ENCODE measurements around the gene CAB39. TPM values are rescaled to one million over a fixed set of nuclear protein-coding genes. Genes with fewer than 3 reads are reported as not detected.

Gene CAB39
- polyA plus RNA-seq, 3 donors, result 33.1 to 53.8 (median 38.3) TPM

DNA sequence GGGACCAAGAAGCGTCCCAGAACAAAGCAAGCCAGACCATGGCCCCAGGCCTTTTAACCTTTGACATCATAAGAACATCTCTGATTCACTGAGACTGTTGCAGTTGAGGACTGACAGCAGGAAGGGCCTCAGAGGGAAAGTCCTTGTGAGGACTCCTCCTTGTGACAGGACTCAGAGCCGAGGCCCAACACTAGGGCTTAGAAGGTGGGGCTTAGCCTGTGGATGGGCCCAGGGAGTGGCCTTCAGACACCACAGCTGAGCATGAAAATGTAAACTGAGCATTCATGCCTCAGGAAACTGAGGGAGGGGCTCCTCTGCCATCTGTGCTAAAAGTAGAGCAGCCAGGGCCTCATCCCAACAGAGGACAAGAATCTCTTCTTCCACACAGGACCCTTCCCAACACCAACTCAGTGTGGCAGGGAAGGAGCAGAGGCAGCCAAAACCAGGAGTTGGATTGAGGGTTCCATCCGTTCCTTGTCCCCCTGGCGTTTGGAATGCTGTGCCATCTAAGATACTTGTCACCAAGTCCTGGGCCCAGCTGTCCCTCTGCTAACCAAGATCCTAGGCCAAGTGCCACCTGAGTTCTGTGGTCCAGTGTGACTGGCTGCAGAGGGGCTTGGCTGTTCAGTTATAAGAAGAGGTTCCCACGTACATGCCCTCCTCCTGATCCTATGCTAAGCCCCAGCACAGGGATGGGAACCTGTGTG lies 37.5 kb upstream of the CAB39 start:
- H3K4me1 Mint-ChIP-seq, result peaks cover 49% of the 10 kb centered on the region
- peak in 1 of 3 donors; percentile 17 for DNase-seq
- WGBS (ENCODE audit: insufficient coverage), result 100% methylated on average over 4 of the region's 5 CpGs
- Histone ChIP-seq H3K79me2 (ENCODE audit: insufficient read depth, low read length) (no peaks in the 10 kb centered on the region), H3K4me1 (ENCODE audit: control insufficient read depth in 1 of 2, insufficient read depth in 2 of 2, low read length in 2 of 2) (peaks cover 37 to 48% of the 10 kb centered on the region in 2 donors), H3K9ac (ENCODE audit: insufficient read depth, low read length, poor library complexity, severe bottlenecking) (no peak overlapping the region), H3K36me3 (replicated peaks in 1 of 2; ENCODE audit: control insufficient read depth in 1 of 2, insufficient read depth in 2 of 2, low read length in 2 of 2) (no peaks in the 10 kb centered on the region), H3K9me3 (replicated peaks in 1 of 2; ENCODE audit: control insufficient read depth in 1 of 2, insufficient read depth in 1 of 2, low read length in 2 of 2) (peaks cover 0 to 11% of the 10 kb centered on the region in 2 donors), H3K4me2 (replicated peaks; ENCODE audit: extremely low read depth, low read length, poor library complexity, severe bottlenecking) (no peak overlapping the region), H3K27ac (ENCODE audit: low read depth in 1 of 2, low read length in 2 of 2) (no peak overlapping the region), H4K20me1 (ENCODE audit: insufficient read depth, low read length) (no peaks in the 10 kb centered on the region), H2AFZ (ENCODE audit: insufficient read depth, low read depth, low read length, poor library complexity, severe bottlenecking) (no peak overlapping the region), H3K4me3 (replicated peaks in 1 of 3; ENCODE audit: low read depth in 2 of 3, low read length in 3 of 3) (no peak overlapping the region), H3K27me3 (ENCODE audit: control insufficient read depth in 2 of 2, insufficient read depth in 2 of 2, low read length in 2 of 2) (no peaks in the 10 kb centered on the region)
- peaks cover 0 to 2% of the 10 kb centered on the region in 2 donors for H3K36me3 Mint-ChIP-seq
- H3K4me3 Mint-ChIP-seq, result no peak overlapping the region
- H3K9me3 Mint-ChIP-seq, result peaks cover 0 to 11% (median 6%) of the 10 kb centered on the region in 7 donors
- H3K27ac Mint-ChIP-seq, result no peak overlapping the region
- peaks cover 2 to 6% (median 4%) of the 10 kb centered on the region in 3 donors for H3K27me3 Mint-ChIP-seq (ENCODE audit: low read depth in 3 of 3)
- intact Hi-C loops (cut with micrococcal nuclease), result no loop called here
- TF ChIP-seq CTCF (IDR thresholded peaks at IDR 0.05), result no peak

- Mint-ChIP-seq H3K9me3 (peaks cover 0 to 11% (median 6%) of the 10 kb centered on the region in 7 donors), H3K27me3 (ENCODE audit: low read depth in 3 of 3) (peaks cover 0 to 7% (median 4%) of the 10 kb centered on the region in 3 donors), H3K4me3 (no peak overlapping the region), H3K27ac (peak overlapping the region in 2 of 7 donors; percentile 38 to 42), H3K4me1 (peaks cover 45% of the 10 kb centered on the region), H3K36me3 (peaks cover 0 to 2% of the 10 kb centered on the region in 2 donors)
- Histone ChIP-seq H3K4me1 (ENCODE audit: control insufficient read depth in 1 of 2, insufficient read depth in 2 of 2, low read length in 2 of 2) (peaks cover 36 to 40% of the 10 kb centered on the region in 2 donors), H3K9me3 (replicated peaks in 1 of 2; ENCODE audit: control insufficient read depth in 1 of 2, insufficient read depth in 1 of 2, low read length in 2 of 2) (peaks cover 0 to 11% of the 10 kb centered on the region in 2 donors), H3K4me3 (replicated peaks in 1 of 3; ENCODE audit: low read depth in 2 of 3, low read length in 3 of 3) (no peak overlapping the region), H3K79me2 (ENCODE audit: insufficient read depth, low read length) (no peaks in the 10 kb centered on the region), H4K20me1 (ENCODE audit: insufficient read depth, low read length) (no peaks in the 10 kb centered on the region), H3K4me2 (replicated peaks; ENCODE audit: extremely low read depth, low read length, poor library complexity, severe bottlenecking) (no peak overlapping the region), H3K36me3 (replicated peaks in 1 of 2; ENCODE audit: control insufficient read depth in 1 of 2, insufficient read depth in 2 of 2, low read length in 2 of 2) (no peaks in the 10 kb centered on the region), H2AFZ (ENCODE audit: insufficient read depth, low read depth, low read length, poor library complexity, severe bottlenecking) (no peak overlapping the region), H3K27me3 (ENCODE audit: control insufficient read depth in 2 of 2, insufficient read depth in 2 of 2, low read length in 2 of 2) (no peaks in the 10 kb centered on the region), H3K27ac (ENCODE audit: low read depth in 1 of 2, low read length in 2 of 2) (no peak overlapping the region), H3K9ac (ENCODE audit: insufficient read depth, low read length, poor library complexity, severe bottlenecking) (no peak overlapping the region)
- DNase-seq, result no peak
- TF ChIP-seq CTCF (IDR thresholded peaks at IDR 0.05), result no peak
- WGBS (ENCODE audit: insufficient coverage), result no CpG with 5 or more reads among the region's 4 CpGs
- intact Hi-C loops (cut with micrococcal nuclease), result no loop called here
Observed at GRCh38 chr2:230676546-230676945, 36.1 kb upstream of the CAB39 start.
